H9 (cell line): ENCODE data around the gene EPB41L4B. TPM values are rescaled to one million over a fixed set of nuclear protein-coding genes. Genes with fewer than 3 reads are reported as not detected.

Source experiments
- DNase-seq: peaks from one replicate; pipeline ENCODE4 v3.0.0-alpha.2; 2017
- H2AFZ ChIP-seq: one replicate; pipeline ENCODE4 v1.6.1; 2013; ENCODE audit warnings: mild to moderate bottlenecking, low read length, control low read depth, moderate library complexity
- H2AK5ac ChIP-seq: 2 replicates; pipeline ENCODE4 v1.6.1; 2013; ENCODE audit warnings: low read length, control low read depth, mixed read lengths; ENCODE audit not compliant: insufficient read length
- H2BK120ac ChIP-seq: one replicate; pipeline ENCODE4 v1.6.1; 2013; ENCODE audit warnings: low read depth, mild to moderate bottlenecking, low read length, control low read depth, inconsistent platforms; ENCODE audit not compliant: poor library complexity, severe bottlenecking
- H2BK12ac ChIP-seq: 2 replicates; pipeline ENCODE4 v1.6.1; 2013; ENCODE audit warnings: low read length, control low read depth, mixed read lengths, low read depth; ENCODE audit not compliant: insufficient read length
- H2BK15ac ChIP-seq: 2 replicates; pipeline ENCODE4 v1.6.1; 2013; ENCODE audit warnings: low read depth, low read length, control low read depth
- H2BK20ac ChIP-seq: one replicate; pipeline ENCODE4 v1.6.1; 2013; ENCODE audit warnings: low read depth, mild to moderate bottlenecking, low read length, control low read depth, inconsistent platforms; ENCODE audit not compliant: poor library complexity, severe bottlenecking
- H2BK5ac ChIP-seq: 2 replicates; pipeline ENCODE4 v1.6.1; 2013; ENCODE audit warnings: low read length, control low read depth, mixed read lengths; ENCODE audit not compliant: insufficient read length
- H3K14ac ChIP-seq: 2 replicates; pipeline ENCODE4 v1.6.1; 2013; ENCODE audit warnings: low read length, control low read depth; ENCODE audit not compliant: insufficient read depth
- H3K18ac ChIP-seq: 2 replicates; pipeline ENCODE4 v1.6.1; 2013; ENCODE audit warnings: low read depth, mild to moderate bottlenecking, mixed read lengths, low read length, control low read depth; ENCODE audit not compliant: insufficient read length
- H3K23ac ChIP-seq: 2 replicates; pipeline ENCODE4 v1.6.1; 2013; ENCODE audit warnings: low read length, control low read depth, mixed read lengths, low read depth; ENCODE audit not compliant: insufficient read length
- H3K23me2 ChIP-seq: 2 replicates; pipeline ENCODE4 v1.6.1; 2013; ENCODE audit warnings: low read depth, mild to moderate bottlenecking, mixed read lengths, low read length, control low read depth; ENCODE audit not compliant: insufficient read length, poor library complexity, severe bottlenecking
- H3K27ac ChIP-seq: 2 replicates; pipeline ENCODE4 v1.5.1; 2013; ENCODE audit warnings: low read length, control low read depth, mixed read lengths, low read depth; ENCODE audit not compliant: insufficient read length
- H3K27me3 ChIP-seq: 2 replicates; pipeline ENCODE4 v1.6.1; 2013; ENCODE audit warnings: low read length, control low read depth, inconsistent platforms; ENCODE audit not compliant: insufficient read depth
- H3K4ac ChIP-seq: 2 replicates; pipeline ENCODE4 v1.6.1; 2013; ENCODE audit warnings: low read depth, mild to moderate bottlenecking, control low read depth, inconsistent platforms, low read length, moderate library complexity
- H3K4me1 ChIP-seq: 2 replicates; pipeline ENCODE4 v1.6.1; 2013; ENCODE audit warnings: low read length, control low read depth, inconsistent platforms; ENCODE audit not compliant: insufficient read depth
- H3K4me2 ChIP-seq: 2 replicates; pipeline ENCODE4 v1.6.1; 2013; ENCODE audit warnings: low read length, control low read depth, mixed read lengths; ENCODE audit not compliant: insufficient read length, insufficient read depth
- H3K56ac ChIP-seq: 2 replicates; pipeline ENCODE4 v1.6.1; 2013; ENCODE audit warnings: low read depth, mild to moderate bottlenecking, mixed read lengths, low read length, control low read depth; ENCODE audit not compliant: insufficient read length
- H3K79me1 ChIP-seq: 2 replicates; pipeline ENCODE4 v1.6.1; 2013; ENCODE audit warnings: low read depth, mild to moderate bottlenecking, moderate library complexity, low read length, control low read depth, inconsistent platforms; ENCODE audit not compliant: insufficient read depth, poor library complexity, severe bottlenecking
- H3K79me2 ChIP-seq: 2 replicates; pipeline ENCODE4 v1.6.1; 2013; ENCODE audit warnings: low read length, control low read depth, inconsistent platforms; ENCODE audit not compliant: insufficient read depth
- H3K9ac ChIP-seq: 2 replicates; pipeline ENCODE4 v1.6.1; 2013; ENCODE audit warnings: low read length, control low read depth, mixed read lengths; ENCODE audit not compliant: insufficient read length; ENCODE audit errors: extremely low read depth
- H3K9me3 ChIP-seq: one replicate; pipeline ENCODE4 v1.6.1; 2013; ENCODE audit warnings: low read depth, low read length, inconsistent platforms; ENCODE audit not compliant: control insufficient read depth
- H3T11ph ChIP-seq: one replicate; pipeline ENCODE4 v1.6.1; 2013; ENCODE audit warnings: mild to moderate bottlenecking, low read length, control low read depth, inconsistent platforms
- H4K20me1 ChIP-seq: one replicate; pipeline ENCODE4 v1.6.1; 2013; ENCODE audit not compliant: control insufficient read depth, insufficient read length, insufficient read depth
- H4K5ac ChIP-seq: 2 replicates; pipeline ENCODE4 v1.6.1; 2013; ENCODE audit warnings: low read depth, mild to moderate bottlenecking, mixed read lengths, low read length, control low read depth; ENCODE audit not compliant: insufficient read length
- H4K8ac ChIP-seq: replicated peaks from 2 replicates; pipeline ENCODE4 v1.6.1; 2013; ENCODE audit warnings: low read length, control low read depth, mixed read lengths, low read depth; ENCODE audit not compliant: insufficient read length
- H4K91ac ChIP-seq: 2 replicates; pipeline ENCODE4 v1.6.1; 2013; ENCODE audit warnings: low read depth, mild to moderate bottlenecking, moderate library complexity, mixed read lengths, low read length, control low read depth; ENCODE audit not compliant: insufficient read length
- H3K27ac Mint-ChIP-seq, 3 experiments: 2 replicates in 2 of 3; 3 replicates in 1 of 3; pipeline ENCODE4 v1.8.0; 2020 to 2021; ENCODE audit warnings: mixed read lengths in 3 of 3, mild to moderate bottlenecking in 1 of 3, moderate library complexity in 1 of 3
- H3K27me3 Mint-ChIP-seq: 2 replicates; pipeline ENCODE4 v1.8.0; 2021; ENCODE audit warnings: low read depth, mild to moderate bottlenecking, moderate library complexity, mixed read lengths
- H3K36me3 Mint-ChIP-seq, 3 experiments: 2 replicates in 2 of 3; 3 replicates in 1 of 3; pipeline ENCODE4 v1.8.0; 2020 to 2021; ENCODE audit warnings: low read depth in 3 of 3, mixed read lengths in 3 of 3; ENCODE audit not compliant: insufficient read depth in 1 of 3
- H3K4me1 Mint-ChIP-seq, 2 experiments: 2 replicates each; pipeline ENCODE4 v1.8.0; 2020; ENCODE audit warnings: mixed read lengths in 2 of 2
- H3K4me3 Mint-ChIP-seq, 2 experiments: 2 replicates in 1 of 2; 3 replicates in 1 of 2; pipeline ENCODE4 v1.8.0; 2020 to 2021; ENCODE audit warnings: mild to moderate bottlenecking in 2 of 2, mixed read lengths in 2 of 2, moderate library complexity in 1 of 2
- H3K9me3 Mint-ChIP-seq, 2 experiments: 2 replicates in 1 of 2; 3 replicates in 1 of 2; pipeline ENCODE4 v1.8.0; 2020; ENCODE audit warnings: mild to moderate bottlenecking in 2 of 2, mixed read lengths in 2 of 2, moderate library complexity in 1 of 2
- CTCF ChIP-seq: fragments of 200-600 bp; sonication (generic); conservative IDR thresholded peaks from 3 replicates; pipeline ENCODE4 v1.8.0; 2021; ENCODE audit warnings: antibody characterized with exemption, mild to moderate bottlenecking
- WGBS: extraction: QIAGEN DNeasy Blood & Tissue Kit; methylation state at CpG from one replicate; pipeline ENCODE4 v1.1.7; 2013; ENCODE audit warnings: missing lambda C conversion rate, low lambda C conversion rate, mixed read lengths; ENCODE audit not compliant: insufficient read length; ENCODE audit errors: extremely low coverage; 5-methylcytosine and 5-hydroxymethylcytosine counted together
- total RNA-seq: library from RNA; stranded (reverse); gene quantifications from 2 replicates; pipeline ENCODE4 v1.2.1, GENCODE V29; 2021

EPB41L4B gene
- total RNA-seq, 1 experiment from 2014 or later = 18.9 TPM

DNA sequence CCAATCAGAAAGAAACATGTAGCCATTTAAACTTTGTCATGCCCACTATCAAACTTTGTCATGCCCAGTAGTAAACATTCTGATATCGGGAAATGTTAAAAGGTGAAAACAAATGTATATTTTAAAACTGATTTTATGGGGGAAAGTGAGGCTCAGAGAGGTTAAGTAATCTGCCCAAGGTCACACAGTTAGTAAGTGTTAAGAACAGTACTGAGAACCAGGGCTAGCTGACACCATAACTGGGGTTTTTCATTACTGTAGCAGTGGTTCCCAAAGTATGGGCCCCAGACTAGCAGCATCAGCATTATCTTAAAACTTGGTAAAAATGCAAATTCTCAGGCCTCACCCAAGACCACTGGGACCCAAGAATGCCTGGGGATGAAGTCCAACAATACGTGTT is 143.9 kb downstream of the EPB41L4B start:
- H2AK5ac ChIP-seq = no peak overlapping the region
- no peak overlapping the region for H2BK15ac ChIP-seq
- no peak overlapping the region for H3K14ac ChIP-seq
- no CpG with 5 or more reads among the region's 2 CpGs for WGBS
- Mint-ChIP-seq H3K4me3 (no peak overlapping the region), H3K4me1 (0 out of 4 replicates have a peak, but pooled peaks cover 2% of the 10 kb centered on the region in 2 experiments), H3K27ac (no peak overlapping the region), H3K27me3 (peaks cover 4% of the 10 kb centered on the region; the same call in 1 of the 2 replicates), H3K9me3 (no peaks in the 10 kb centered on the region), H3K36me3 (no peaks in the 10 kb centered on the region)
- no peak overlapping the region for H3T11ph ChIP-seq
- no peak overlapping the region for H3K9ac ChIP-seq
- H2AFZ ChIP-seq = no peak overlapping the region
- no peak overlapping the region for H2BK120ac ChIP-seq
- H2BK20ac ChIP-seq = no peak overlapping the region
- DNase-seq = no peak
- H4K91ac ChIP-seq = no peak overlapping the region
- no peak overlapping the region for H2BK5ac ChIP-seq
- H3K27ac ChIP-seq = no peak overlapping the region
- TF ChIP-seq CTCF = no peak
- no peak overlapping the region for H3K4ac ChIP-seq
- H3K4me1 ChIP-seq = no peaks in the 10 kb centered on the region
- no peak overlapping the region for H3K56ac ChIP-seq
- no peaks in the 10 kb centered on the region for H4K20me1 ChIP-seq
- no peaks in the 10 kb centered on the region for H3K27me3 ChIP-seq
- H4K5ac ChIP-seq = no peak overlapping the region
- H2BK12ac ChIP-seq = no peak overlapping the region
- no peaks in the 10 kb centered on the region for H3K23me2 ChIP-seq
- no peak overlapping the region for H3K23ac ChIP-seq
- no peaks in the 10 kb centered on the region for H3K79me1 ChIP-seq
- H3K4me2 ChIP-seq = no peak overlapping the region
- no peak overlapping the region for H3K18ac ChIP-seq
- H4K8ac ChIP-seq = no peak overlapping the region
- H3K79me2 ChIP-seq = no peaks in the 10 kb centered on the region
- no peaks in the 10 kb centered on the region for H3K9me3 ChIP-seq
